Esophagus squamous epithelium (tissue), 4 donors: Measurements from ENCODE around the gene GPAT3.

Source experiments
- POLR2A ChIP-seq, 4 donors: fragments of 450-650 bp; IDR thresholded peaks; one replicate each; pipeline ENCODE4 v1.6.1; 2017; ENCODE audit warnings: antibody characterized with exemption in 4 of 4, mild to moderate bottlenecking in 4 of 4, moderate library complexity in 3 of 4
- TF ChIP-seq, protein P1 (sequence below), 6 experiments: fragments of 450-650 bp in 4 of 6; fragments of 200-600 bp in 2 of 6; sonication (generic) in 2 of 6; IDR thresholded peaks; one replicate each; pipeline ENCODE4 v1.5.1; 2016 to 2019; ENCODE audit warnings: antibody characterized with exemption in 6 of 6, mild to moderate bottlenecking in 4 of 6, moderate library complexity in 4 of 6

DNA sequence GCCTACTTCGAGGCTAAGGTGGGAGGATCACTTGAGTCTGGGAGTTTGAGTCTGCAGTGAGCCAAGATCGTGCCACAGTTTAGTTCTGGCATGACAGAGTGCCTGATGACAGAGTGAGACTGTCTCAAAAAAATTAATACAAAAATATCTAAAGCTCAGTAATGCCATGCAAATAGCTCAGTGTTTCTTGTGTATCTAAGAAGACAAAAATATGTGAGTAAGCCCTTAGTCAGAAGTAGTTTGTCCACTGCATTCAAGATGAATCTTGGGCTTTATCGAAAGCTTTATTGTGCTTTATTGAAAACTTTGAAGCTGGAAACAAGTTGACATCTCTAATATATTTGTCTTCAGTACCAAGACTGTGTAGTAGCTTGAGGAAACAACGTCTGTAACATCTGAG is 115.9 kb downstream of the GPAT3 start:
- TF ChIP-seq, protein P1, sequence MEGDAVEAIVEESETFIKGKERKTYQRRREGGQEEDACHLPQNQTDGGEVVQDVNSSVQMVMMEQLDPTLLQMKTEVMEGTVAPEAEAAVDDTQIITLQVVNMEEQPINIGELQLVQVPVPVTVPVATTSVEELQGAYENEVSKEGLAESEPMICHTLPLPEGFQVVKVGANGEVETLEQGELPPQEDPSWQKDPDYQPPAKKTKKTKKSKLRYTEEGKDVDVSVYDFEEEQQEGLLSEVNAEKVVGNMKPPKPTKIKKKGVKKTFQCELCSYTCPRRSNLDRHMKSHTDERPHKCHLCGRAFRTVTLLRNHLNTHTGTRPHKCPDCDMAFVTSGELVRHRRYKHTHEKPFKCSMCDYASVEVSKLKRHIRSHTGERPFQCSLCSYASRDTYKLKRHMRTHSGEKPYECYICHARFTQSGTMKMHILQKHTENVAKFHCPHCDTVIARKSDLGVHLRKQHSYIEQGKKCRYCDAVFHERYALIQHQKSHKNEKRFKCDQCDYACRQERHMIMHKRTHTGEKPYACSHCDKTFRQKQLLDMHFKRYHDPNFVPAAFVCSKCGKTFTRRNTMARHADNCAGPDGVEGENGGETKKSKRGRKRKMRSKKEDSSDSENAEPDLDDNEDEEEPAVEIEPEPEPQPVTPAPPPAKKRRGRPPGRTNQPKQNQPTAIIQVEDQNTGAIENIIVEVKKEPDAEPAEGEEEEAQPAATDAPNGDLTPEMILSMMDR (IDR thresholded peaks at IDR 0.05): no peak
- TF ChIP-seq POLR2A (IDR thresholded peaks at IDR 0.05): no peak
